Measurements from ENCODE around the gene CABLES2. TPM values are rescaled to one million over a fixed set of nuclear protein-coding genes. Genes with fewer than 3 reads are reported as not detected.

CABLES2 gene
- total and polyA plus RNA-seq, 9 of the 15 experiments (the other 6 are each of a cell fraction or from before 2014, with no cell fraction given): 0.46 to 4.2 (median 1.6) TPM

DNA sequence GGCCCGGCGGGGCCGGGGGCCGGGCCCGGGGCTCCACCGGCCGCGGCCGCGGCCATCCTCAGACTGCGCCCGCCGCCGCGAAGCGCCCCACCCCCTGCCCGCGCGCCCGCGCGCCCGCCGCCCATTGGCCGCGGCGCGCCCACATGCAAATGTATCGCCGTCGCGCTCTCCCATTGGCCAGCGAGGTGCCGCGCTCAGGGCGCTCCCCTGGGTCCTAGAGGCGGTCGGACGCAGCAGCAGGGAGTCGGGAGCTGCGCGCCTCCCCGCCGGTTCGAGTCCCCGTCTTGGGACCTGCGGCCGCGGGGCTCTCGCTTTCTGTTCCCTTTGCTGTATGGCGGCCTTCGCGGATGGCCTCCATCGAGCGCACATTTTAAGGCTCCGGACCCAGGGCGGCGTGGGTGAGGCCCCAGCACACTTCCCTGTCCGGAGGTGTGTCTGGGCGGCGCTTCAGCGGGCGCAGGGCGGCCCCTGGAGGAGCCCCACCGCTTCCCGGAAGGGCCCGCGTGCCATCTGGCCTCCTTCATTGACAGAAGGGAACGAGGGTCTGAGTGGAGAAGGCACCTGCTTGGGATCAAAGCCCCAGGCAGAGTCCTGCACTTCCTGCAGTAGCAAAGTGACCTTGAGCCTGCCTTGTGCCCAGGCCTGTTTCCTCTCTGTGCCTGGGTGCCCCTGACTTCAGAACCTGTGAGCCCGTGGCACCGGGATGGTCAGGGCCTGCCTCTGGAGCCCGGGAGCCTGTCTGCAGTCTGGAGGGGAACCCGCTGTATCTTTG is at the start of gene CABLES2 (continued):
- TF ChIP-seq, protein P1, sequence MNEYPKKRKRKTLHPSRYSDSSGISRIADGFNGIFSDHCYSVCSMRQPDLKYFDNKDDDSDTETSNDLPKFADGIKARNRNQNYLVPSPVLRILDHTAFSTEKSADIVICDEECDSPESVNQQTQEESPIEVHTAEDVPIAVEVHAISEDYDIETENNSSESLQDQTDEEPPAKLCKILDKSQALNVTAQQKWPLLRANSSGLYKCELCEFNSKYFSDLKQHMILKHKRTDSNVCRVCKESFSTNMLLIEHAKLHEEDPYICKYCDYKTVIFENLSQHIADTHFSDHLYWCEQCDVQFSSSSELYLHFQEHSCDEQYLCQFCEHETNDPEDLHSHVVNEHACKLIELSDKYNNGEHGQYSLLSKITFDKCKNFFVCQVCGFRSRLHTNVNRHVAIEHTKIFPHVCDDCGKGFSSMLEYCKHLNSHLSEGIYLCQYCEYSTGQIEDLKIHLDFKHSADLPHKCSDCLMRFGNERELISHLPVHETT (CRISPR knock-in tag; conservative IDR thresholded peaks at IDR 0.05 in 1 of 2, IDR thresholded peaks at IDR 0.05 in 1 of 2): peak in 1 of 2 experiments; percentile 43; a peak in 1 of 4 replicates
- TF ChIP-seq CBX1 (IDR thresholded peaks at IDR 0.05; ENCODE audit: low read depth): peak; percentile 58; the same call in 1 of the 2 replicates
- TF ChIP-seq RCOR1 (IDR thresholded peaks at IDR 0.05; ENCODE audit: borderline replicate concordance in 1 of 2, low read depth in 2 of 2, low read length in 2 of 2): peak in 1 of 2 experiments; percentile 5; a peak in 1 of 4 replicates
- peak in 1 of 2 experiments; percentile 75; a peak in 1 of 4 replicates for TF ChIP-seq TEAD1 (CRISPR knock-in tag; IDR thresholded peaks at IDR 0.05)
- no peak for TF ChIP-seq KLF16 (IDR thresholded peaks at IDR 0.05)
- no peak for TF ChIP-seq IFI16 (CRISPR knock-in tag; IDR thresholded peaks at IDR 0.05)
- TF ChIP-seq, protein P2, sequence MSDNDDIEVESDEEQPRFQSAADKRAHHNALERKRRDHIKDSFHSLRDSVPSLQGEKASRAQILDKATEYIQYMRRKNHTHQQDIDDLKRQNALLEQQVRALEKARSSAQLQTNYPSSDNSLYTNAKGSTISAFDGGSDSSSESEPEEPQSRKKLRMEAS (CRISPR knock-in tag; IDR thresholded peaks at IDR 0.05): peak; percentile 78
- TF ChIP-seq, protein P3, sequence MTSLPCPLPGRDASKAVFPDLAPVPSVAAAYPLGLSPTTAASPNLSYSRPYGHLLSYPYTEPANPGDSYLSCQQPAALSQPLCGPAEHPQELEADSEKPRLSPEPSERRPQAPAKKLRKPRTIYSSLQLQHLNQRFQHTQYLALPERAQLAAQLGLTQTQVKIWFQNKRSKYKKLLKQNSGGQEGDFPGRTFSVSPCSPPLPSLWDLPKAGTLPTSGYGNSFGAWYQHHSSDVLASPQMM (CRISPR knock-in tag; IDR thresholded peaks at IDR 0.05): no peak
- 0 out of 2 replicates have a peak, but pooled peaks have one; percentile 63 for TF ChIP-seq PHB (CRISPR knock-in tag; IDR thresholded peaks at IDR 0.05)
- TF ChIP-seq DMBX1 (CRISPR knock-in tag; IDR thresholded peaks at IDR 0.05; ENCODE audit: borderline replicate concordance): 0 out of 2 replicates have a peak, but pooled peaks have one; percentile 17
- 0 out of 2 replicates have a peak, but pooled peaks have one; percentile 16 for TF ChIP-seq FOSL1 (tag; conservative IDR thresholded peaks at IDR 0.05)
- no peak for TF ChIP-seq ZNF717 (CRISPR knock-in tag; IDR thresholded peaks at IDR 0.05)
- no peak for TF ChIP-seq ZNF551 (CRISPR knock-in tag; IDR thresholded peaks at IDR 0.05)
- no peak for TF ChIP-seq ZNF384 (IDR thresholded peaks at IDR 0.05; ENCODE audit: low read depth, low read length)
- no peak for TF ChIP-seq GATAD2B (IDR thresholded peaks at IDR 0.05; ENCODE audit: borderline replicate concordance)
- no peak for TF ChIP-seq ZNF23 (CRISPR knock-in tag; IDR thresholded peaks at IDR 0.05)
- peak in 1 of 2 experiments; percentile 79; a peak in 1 of 4 replicates for TF ChIP-seq NONO (IDR thresholded peaks at IDR 0.05; ENCODE audit: low read depth in 2 of 2, low read length in 1 of 2)
- peak; percentile 73 for TF ChIP-seq GABPA (tag; conservative IDR thresholded peaks at IDR 0.05; ENCODE audit: low read depth)
- peak; percentile 88 for TF ChIP-seq ZNF764 (CRISPR knock-in tag; IDR thresholded peaks at IDR 0.05; ENCODE audit: low read depth)
- TF ChIP-seq, protein P4, sequence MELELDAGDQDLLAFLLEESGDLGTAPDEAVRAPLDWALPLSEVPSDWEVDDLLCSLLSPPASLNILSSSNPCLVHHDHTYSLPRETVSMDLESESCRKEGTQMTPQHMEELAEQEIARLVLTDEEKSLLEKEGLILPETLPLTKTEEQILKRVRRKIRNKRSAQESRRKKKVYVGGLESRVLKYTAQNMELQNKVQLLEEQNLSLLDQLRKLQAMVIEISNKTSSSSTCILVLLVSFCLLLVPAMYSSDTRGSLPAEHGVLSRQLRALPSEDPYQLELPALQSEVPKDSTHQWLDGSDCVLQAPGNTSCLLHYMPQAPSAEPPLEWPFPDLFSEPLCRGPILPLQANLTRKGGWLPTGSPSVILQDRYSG (tag; conservative IDR thresholded peaks at IDR 0.05; ENCODE audit: low read depth): 0 out of 2 replicates have a peak, but pooled peaks have one; percentile 49
- peak; percentile 82 for TF ChIP-seq FUS (optimal IDR thresholded peaks at IDR 0.05; ENCODE audit: low read depth, low read length)
- TF ChIP-seq JUN (IDR thresholded peaks at IDR 0.05; ENCODE audit: borderline replicate concordance, low read depth, low read length): no peak
- no peak; the same call in 1 of the 2 replicates for TF ChIP-seq JUN (CRISPR knock-in tag; IDR thresholded peaks at IDR 0.05; ENCODE audit: borderline replicate concordance)

Measured in K562 (cell line).